ENCODE results near the gene PARS2.

DNA sequence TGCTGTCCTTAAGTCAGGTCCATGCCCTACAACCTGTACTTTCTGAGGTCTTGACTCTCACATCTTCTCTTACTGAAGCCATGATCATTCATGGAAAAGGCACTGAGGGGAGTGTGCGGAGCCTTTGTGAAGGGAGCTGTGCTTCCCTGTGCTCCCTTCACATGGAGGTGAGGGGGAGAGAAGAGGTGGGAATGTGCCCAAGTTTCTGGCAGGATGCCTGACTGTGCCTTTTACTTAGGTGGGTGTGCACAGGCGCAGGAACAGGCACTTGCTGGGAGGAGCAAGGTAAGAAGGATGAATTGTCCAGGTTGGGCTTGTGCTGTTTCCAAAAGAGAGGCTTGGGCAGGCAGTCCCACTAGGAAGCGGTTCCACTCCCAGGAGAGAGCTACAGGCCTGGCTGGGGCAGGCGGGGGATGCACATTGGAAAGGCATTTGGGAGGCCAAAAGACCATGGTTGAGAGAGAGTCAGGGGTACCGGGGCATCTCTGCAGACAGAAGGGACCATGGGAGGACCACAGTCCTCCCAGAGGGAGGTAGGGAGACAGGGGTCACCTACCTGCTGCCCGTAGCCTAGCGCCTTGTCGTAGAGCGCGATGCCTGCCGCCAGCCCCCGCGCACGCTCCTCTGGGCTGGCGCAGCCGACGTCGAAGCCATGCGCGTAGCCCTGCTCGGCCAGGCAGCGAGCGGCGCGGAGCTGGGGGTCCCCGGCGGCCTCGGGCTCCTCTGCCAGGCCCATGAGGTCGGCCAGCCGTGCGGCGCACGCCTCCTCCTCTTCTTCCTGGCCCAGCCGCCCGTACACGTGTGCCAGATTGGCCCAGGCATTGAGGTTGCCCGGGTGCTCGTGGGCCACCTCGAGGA, 35.9 kb upstream of the PARS2 start:
- TF ChIP-seq, protein P1, sequence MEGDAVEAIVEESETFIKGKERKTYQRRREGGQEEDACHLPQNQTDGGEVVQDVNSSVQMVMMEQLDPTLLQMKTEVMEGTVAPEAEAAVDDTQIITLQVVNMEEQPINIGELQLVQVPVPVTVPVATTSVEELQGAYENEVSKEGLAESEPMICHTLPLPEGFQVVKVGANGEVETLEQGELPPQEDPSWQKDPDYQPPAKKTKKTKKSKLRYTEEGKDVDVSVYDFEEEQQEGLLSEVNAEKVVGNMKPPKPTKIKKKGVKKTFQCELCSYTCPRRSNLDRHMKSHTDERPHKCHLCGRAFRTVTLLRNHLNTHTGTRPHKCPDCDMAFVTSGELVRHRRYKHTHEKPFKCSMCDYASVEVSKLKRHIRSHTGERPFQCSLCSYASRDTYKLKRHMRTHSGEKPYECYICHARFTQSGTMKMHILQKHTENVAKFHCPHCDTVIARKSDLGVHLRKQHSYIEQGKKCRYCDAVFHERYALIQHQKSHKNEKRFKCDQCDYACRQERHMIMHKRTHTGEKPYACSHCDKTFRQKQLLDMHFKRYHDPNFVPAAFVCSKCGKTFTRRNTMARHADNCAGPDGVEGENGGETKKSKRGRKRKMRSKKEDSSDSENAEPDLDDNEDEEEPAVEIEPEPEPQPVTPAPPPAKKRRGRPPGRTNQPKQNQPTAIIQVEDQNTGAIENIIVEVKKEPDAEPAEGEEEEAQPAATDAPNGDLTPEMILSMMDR (conservative IDR thresholded peaks at IDR 0.05; ENCODE audit: low read depth, low read length) = no peak
- TF ChIP-seq NFE2L2 (IDR thresholded peaks at IDR 0.05; ENCODE audit: low read depth, low read length) = no peak
- no peak for TF ChIP-seq USF2 (IDR thresholded peaks at IDR 0.05; ENCODE audit: low read depth, low read length)
- TF ChIP-seq ELK1 (IDR thresholded peaks at IDR 0.05; ENCODE audit: borderline replicate concordance, low read depth, low read length) = no peak
